GM12892 (cell line): ENCODE data around the gene CAMK1D.

Experiments
- POLR2AphosphoS5 ChIP-seq: IDR thresholded peaks from 2 replicates; pipeline ENCODE4 v1.6.1; 2011; ENCODE audit warnings: low read depth, low read length, control low read depth
- TAF1 ChIP-seq: IDR thresholded peaks from 2 replicates; pipeline ENCODE4 v1.6.1; 2011; ENCODE audit warnings: low read depth, mild to moderate bottlenecking, control low read depth, low read length, borderline replicate concordance

- TF ChIP-seq POLR2AphosphoS5, result no peak
- TF ChIP-seq TAF1, result no peak
Measured at GRCh38 chr10:12637649-12638048, 288.3 kb downstream of the CAMK1D start.
